ENCODE data around the gene FNBP1L.

The FNBP1L gene

GRCh38 chr1:93434088-93434487, 13.8 kb upstream of the FNBP1L start:
- Histone ChIP-seq H3K4me1 (ENCODE audit: insufficient read depth, low read length, poor library complexity, severe bottlenecking) (no peaks in the 10 kb centered on the region), H3F3A (ENCODE audit: low read depth) (no peaks in the 10 kb centered on the region), H3K4me3 (ENCODE audit: low read length, poor library complexity, severe bottlenecking) (no peak overlapping the region), H3K27me3 (ENCODE audit: insufficient read depth, low read length, poor library complexity, severe bottlenecking) (no peaks in the 10 kb centered on the region), H3K4me2 (ENCODE audit: low read depth, low read length, poor library complexity, severe bottlenecking) (no peak overlapping the region), H4K20me1 (ENCODE audit: insufficient read depth, low read length, poor library complexity, severe bottlenecking) (no peaks in the 10 kb centered on the region), H3K9ac (ENCODE audit: low read depth, low read length, poor library complexity, severe bottlenecking) (no peak overlapping the region), H2AFZ (ENCODE audit: low read length) (no peak overlapping the region), H3K79me2 (ENCODE audit: insufficient read depth, low read length) (no peaks in the 10 kb centered on the region), H3K9me2 (replicated peaks; ENCODE audit: low read depth, low read length) (no peaks in the 10 kb centered on the region), H3K36me3 (ENCODE audit: insufficient read depth, low read length) (no peaks in the 10 kb centered on the region), H3K9me3 (ENCODE audit: insufficient read depth, low read depth, low read length) (no peaks in the 10 kb centered on the region)
- TF ChIP-seq, protein P1, sequence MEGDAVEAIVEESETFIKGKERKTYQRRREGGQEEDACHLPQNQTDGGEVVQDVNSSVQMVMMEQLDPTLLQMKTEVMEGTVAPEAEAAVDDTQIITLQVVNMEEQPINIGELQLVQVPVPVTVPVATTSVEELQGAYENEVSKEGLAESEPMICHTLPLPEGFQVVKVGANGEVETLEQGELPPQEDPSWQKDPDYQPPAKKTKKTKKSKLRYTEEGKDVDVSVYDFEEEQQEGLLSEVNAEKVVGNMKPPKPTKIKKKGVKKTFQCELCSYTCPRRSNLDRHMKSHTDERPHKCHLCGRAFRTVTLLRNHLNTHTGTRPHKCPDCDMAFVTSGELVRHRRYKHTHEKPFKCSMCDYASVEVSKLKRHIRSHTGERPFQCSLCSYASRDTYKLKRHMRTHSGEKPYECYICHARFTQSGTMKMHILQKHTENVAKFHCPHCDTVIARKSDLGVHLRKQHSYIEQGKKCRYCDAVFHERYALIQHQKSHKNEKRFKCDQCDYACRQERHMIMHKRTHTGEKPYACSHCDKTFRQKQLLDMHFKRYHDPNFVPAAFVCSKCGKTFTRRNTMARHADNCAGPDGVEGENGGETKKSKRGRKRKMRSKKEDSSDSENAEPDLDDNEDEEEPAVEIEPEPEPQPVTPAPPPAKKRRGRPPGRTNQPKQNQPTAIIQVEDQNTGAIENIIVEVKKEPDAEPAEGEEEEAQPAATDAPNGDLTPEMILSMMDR (conservative IDR thresholded peaks at IDR 0.05; ENCODE audit: low read length), result no peak
- TF ChIP-seq EZH2phosphoT487 (IDR thresholded peaks at IDR 0.05; ENCODE audit: borderline replicate concordance), result no peak

- TF ChIP-seq, protein P1 (conservative IDR thresholded peaks at IDR 0.05; ENCODE audit: low read length), result no peak
- TF ChIP-seq EZH2phosphoT487 (IDR thresholded peaks at IDR 0.05; ENCODE audit: borderline replicate concordance), result no peak
- H3K9me2 ChIP-seq (replicated peaks; ENCODE audit: low read depth, low read length), result no peaks in the 10 kb centered on the region
These were observed 12.9 kb upstream of the FNBP1L start for GRCh38 chr1:93434987-93435386.

DNA sequence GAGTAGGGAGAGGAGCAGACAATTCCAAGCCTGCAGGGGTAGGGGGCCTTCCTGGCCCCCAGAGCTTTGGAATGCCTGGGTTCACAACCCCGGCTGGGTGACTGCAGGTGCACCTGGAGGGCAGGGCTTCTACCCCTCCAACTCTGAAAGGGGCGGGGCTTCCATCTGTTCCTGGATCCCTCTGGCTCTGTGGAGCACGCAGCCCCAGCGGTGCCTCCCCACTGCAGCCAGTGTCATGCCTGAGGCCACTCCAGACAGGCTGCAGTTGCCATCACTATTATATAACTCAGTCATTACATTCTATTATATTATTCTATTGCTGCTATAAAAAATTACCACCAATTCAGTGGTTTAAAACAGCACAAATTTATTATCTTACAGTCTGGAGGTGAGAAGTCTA, 12.5 kb upstream of the FNBP1L start:
- Histone ChIP-seq H3K79me2 (ENCODE audit: insufficient read depth, low read length) (no peaks in the 10 kb centered on the region), H3K9me2 (replicated peaks; ENCODE audit: low read depth, low read length) (no peaks in the 10 kb centered on the region), H3K9ac (ENCODE audit: low read depth, low read length, poor library complexity, severe bottlenecking) (no peak overlapping the region), H3K9me3 (ENCODE audit: insufficient read depth, low read depth, low read length) (no peaks in the 10 kb centered on the region), H3K4me3 (ENCODE audit: low read length, poor library complexity, severe bottlenecking) (no peak overlapping the region), H3K4me1 (ENCODE audit: insufficient read depth, low read length, poor library complexity, severe bottlenecking) (no peaks in the 10 kb centered on the region), H2AFZ (ENCODE audit: low read length) (no peak overlapping the region), H3K27me3 (ENCODE audit: insufficient read depth, low read length, poor library complexity, severe bottlenecking) (no peaks in the 10 kb centered on the region), H3F3A (ENCODE audit: low read depth) (no peaks in the 10 kb centered on the region), H3K36me3 (ENCODE audit: insufficient read depth, low read length) (no peaks in the 10 kb centered on the region), H3K4me2 (ENCODE audit: low read depth, low read length, poor library complexity, severe bottlenecking) (no peak overlapping the region), H4K20me1 (ENCODE audit: insufficient read depth, low read length, poor library complexity, severe bottlenecking) (no peaks in the 10 kb centered on the region)
- no peak for TF ChIP-seq EZH2phosphoT487 (IDR thresholded peaks at IDR 0.05; ENCODE audit: borderline replicate concordance)
- TF ChIP-seq, protein P1 (conservative IDR thresholded peaks at IDR 0.05; ENCODE audit: low read length), result no peak

More at GRCh38 chr1:93434987-93435386, 12.9 kb upstream of the FNBP1L start:
- no peak overlapping the region for H2AFZ ChIP-seq (ENCODE audit: low read length)
- H3K9me3 ChIP-seq (ENCODE audit: insufficient read depth, low read depth, low read length), result no peaks in the 10 kb centered on the region
- H3K4me2 ChIP-seq (ENCODE audit: low read depth, low read length, poor library complexity, severe bottlenecking), result no peak overlapping the region
- H3K36me3 ChIP-seq (ENCODE audit: insufficient read depth, low read length), result no peaks in the 10 kb centered on the region
- no peaks in the 10 kb centered on the region for H3F3A ChIP-seq (ENCODE audit: low read depth)
- no peak overlapping the region for H3K9ac ChIP-seq (ENCODE audit: low read depth, low read length, poor library complexity, severe bottlenecking)
- H3K79me2 ChIP-seq (ENCODE audit: insufficient read depth, low read length), result no peaks in the 10 kb centered on the region
- no peaks in the 10 kb centered on the region for H3K27me3 ChIP-seq (ENCODE audit: insufficient read depth, low read length, poor library complexity, severe bottlenecking)
- H3K4me3 ChIP-seq (ENCODE audit: low read length, poor library complexity, severe bottlenecking), result no peak overlapping the region
- H3K4me1 ChIP-seq (ENCODE audit: insufficient read depth, low read length, poor library complexity, severe bottlenecking), result no peaks in the 10 kb centered on the region
- H4K20me1 ChIP-seq (ENCODE audit: insufficient read depth, low read length, poor library complexity, severe bottlenecking), result no peaks in the 10 kb centered on the region

All from Loucy (cell line).